Activated naive CD8-positive, alpha-beta T cell treated with anti-CD3 and anti-CD28 coated beads, Interleukin-2, amount 50 U/mL, for 24 hours (primary cell): ENCODE results near the gene AFAP1.

Source experiments
- ATAC-seq: fragments of 150-1000 bp; cut with Tn5 transposase; one replicate; pipeline ENCODE4 v1.10.0; 2021
- DNase-seq: peaks from one replicate; pipeline ENCODE4 v3.0.0; 2021
- H3K27ac Mint-ChIP-seq: one replicate; pipeline ENCODE4 v1.8.0; 2021; ENCODE audit warnings: mild to moderate bottlenecking, mixed read lengths
- H3K27me3 Mint-ChIP-seq: one replicate; pipeline ENCODE4 v1.8.0; 2021; ENCODE audit warnings: mixed read lengths
- H3K36me3 Mint-ChIP-seq: one replicate; pipeline ENCODE4 v1.8.0; 2021; ENCODE audit warnings: low read depth, mixed read lengths
- H3K4me1 Mint-ChIP-seq: one replicate; pipeline ENCODE4 v1.8.0; 2021; ENCODE audit warnings: mixed read lengths
- H3K4me3 Mint-ChIP-seq: one replicate; pipeline ENCODE4 v1.8.0; 2021; ENCODE audit warnings: mild to moderate bottlenecking, moderate library complexity, mixed read lengths
- H3K9me3 Mint-ChIP-seq: one replicate; pipeline ENCODE4 v1.8.0; 2021; ENCODE audit warnings: mixed read lengths

Gene AFAP1

GRCh38 chr4:7786040-7786439 lies 153.6 kb downstream of the AFAP1 start:
- DNase-seq: no peak
- H3K27ac Mint-ChIP-seq: no peak overlapping the region
- ATAC-seq: no peak
- no peaks in the 10 kb centered on the region for H3K9me3 Mint-ChIP-seq
- H3K27me3 Mint-ChIP-seq: no peaks in the 10 kb centered on the region
- H3K4me3 Mint-ChIP-seq: no peak overlapping the region
- H3K36me3 Mint-ChIP-seq: no peaks in the 10 kb centered on the region
- peaks cover 20% of the 10 kb centered on the region for H3K4me1 Mint-ChIP-seq

- no peaks in the 10 kb centered on the region for H3K9me3 Mint-ChIP-seq
- H3K4me3 Mint-ChIP-seq: no peak overlapping the region
- peaks cover 26% of the 10 kb centered on the region for H3K4me1 Mint-ChIP-seq
- no peaks in the 10 kb centered on the region for H3K36me3 Mint-ChIP-seq
- H3K27me3 Mint-ChIP-seq: no peaks in the 10 kb centered on the region
- H3K27ac Mint-ChIP-seq: peak overlapping the region; percentile 23
- ATAC-seq: no peak
- no peak for DNase-seq
Measured at GRCh38 chr4:7785017-7785416, 154.6 kb downstream of the AFAP1 start.

GRCh38 chr4:7784131-7784870 lies 155.4 kb downstream of the AFAP1 start:
- H3K4me3 Mint-ChIP-seq: no peak overlapping the region
- H3K4me1 Mint-ChIP-seq: peaks cover 32% of the 10 kb centered on the region
- no peak for ATAC-seq
- DNase-seq: no peak
- H3K27me3 Mint-ChIP-seq: no peaks in the 10 kb centered on the region
- peak overlapping the region; percentile 23 for H3K27ac Mint-ChIP-seq
- no peaks in the 10 kb centered on the region for H3K9me3 Mint-ChIP-seq
- H3K36me3 Mint-ChIP-seq: peaks cover 3% of the 10 kb centered on the region

GRCh38 chr4:7783541-7783940 lies 156.1 kb downstream of the AFAP1 start:
- Mint-ChIP-seq H3K4me1 (peaks cover 37% of the 10 kb centered on the region), H3K27ac (no peak overlapping the region), H3K4me3 (no peak overlapping the region), H3K9me3 (no peaks in the 10 kb centered on the region), H3K36me3 (peaks cover 3% of the 10 kb centered on the region), H3K27me3 (no peaks in the 10 kb centered on the region)
- ATAC-seq (no peak), DNase-seq (no peak)

GRCh38 chr4:7782783-7783182 lies 156.9 kb downstream of the AFAP1 start:
- no peak for ATAC-seq
- DNase-seq: no peak
- Mint-ChIP-seq H3K36me3 (peaks cover 3% of the 10 kb centered on the region), H3K4me3 (no peak overlapping the region), H3K4me1 (peaks cover 37% of the 10 kb centered on the region), H3K9me3 (no peaks in the 10 kb centered on the region), H3K27ac (no peak overlapping the region), H3K27me3 (no peaks in the 10 kb centered on the region)

GRCh38 chr4:7781993-7782392 lies 157.7 kb downstream of the AFAP1 start:
- Mint-ChIP-seq H3K27me3 (no peaks in the 10 kb centered on the region), H3K27ac (peak overlapping the region; percentile 41), H3K36me3 (peaks cover 3% of the 10 kb centered on the region), H3K4me1 (peaks cover 37% of the 10 kb centered on the region), H3K4me3 (no peak overlapping the region), H3K9me3 (no peaks in the 10 kb centered on the region)
- no peak for ATAC-seq
- DNase-seq: no peak

- H3K27ac Mint-ChIP-seq: peak overlapping the region; percentile 77
- H3K4me1 Mint-ChIP-seq: peaks cover 37% of the 10 kb centered on the region
Measured at GRCh38 chr4:7781366-7781765, 158.3 kb downstream of the AFAP1 start.

GRCh38 chr4:7780751-7781348 lies 158.8 kb downstream of the AFAP1 start:
- Mint-ChIP-seq H3K4me1 (peaks cover 37% of the 10 kb centered on the region), H3K36me3 (peaks cover 3% of the 10 kb centered on the region), H3K4me3 (no peak overlapping the region), H3K27ac (peak overlapping the region; percentile 77), H3K27me3 (no peaks in the 10 kb centered on the region), H3K9me3 (no peaks in the 10 kb centered on the region)
- ATAC-seq (peak; percentile 50), DNase-seq (no peak)

More at GRCh38 chr4:7781366-7781765, 158.3 kb downstream of the AFAP1 start:
- Mint-ChIP-seq H3K9me3 (no peaks in the 10 kb centered on the region), H3K27me3 (no peaks in the 10 kb centered on the region), H3K36me3 (peaks cover 3% of the 10 kb centered on the region), H3K4me3 (no peak overlapping the region)
- no peak for DNase-seq
- ATAC-seq: peak; percentile 39

GRCh38 chr4:7779432-7779768 lies 160.3 kb downstream of the AFAP1 start:
- DNase-seq (no peak), ATAC-seq (no peak)
- Mint-ChIP-seq H3K4me3 (no peak overlapping the region), H3K27ac (peak overlapping the region; percentile 23), H3K27me3 (no peaks in the 10 kb centered on the region), H3K4me1 (peaks cover 34% of the 10 kb centered on the region), H3K36me3 (peaks cover 3% of the 10 kb centered on the region), H3K9me3 (no peaks in the 10 kb centered on the region)

- H3K9me3 Mint-ChIP-seq: no peaks in the 10 kb centered on the region
- no peak for DNase-seq
- H3K4me3 Mint-ChIP-seq: no peak overlapping the region
- peaks cover 3% of the 10 kb centered on the region for H3K36me3 Mint-ChIP-seq
- H3K27ac Mint-ChIP-seq: no peak overlapping the region
- ATAC-seq: no peak
- peaks cover 34% of the 10 kb centered on the region for H3K4me1 Mint-ChIP-seq
- H3K27me3 Mint-ChIP-seq: no peaks in the 10 kb centered on the region
Measured at GRCh38 chr4:7778510-7779431, 160.9 kb downstream of the AFAP1 start.

- Mint-ChIP-seq H3K4me3 (no peak overlapping the region), H3K9me3 (no peaks in the 10 kb centered on the region), H3K4me1 (peaks cover 34% of the 10 kb centered on the region)
Measured at GRCh38 chr4:7777871-7778509, 161.7 kb downstream of the AFAP1 start.

GRCh38 chr4:7777017-7777710 lies 162.5 kb downstream of the AFAP1 start:
- DNase-seq (no peak), ATAC-seq (no peak)
- Mint-ChIP-seq H3K36me3 (peaks cover 3% of the 10 kb centered on the region), H3K27ac (no peak overlapping the region), H3K9me3 (no peaks in the 10 kb centered on the region), H3K4me1 (peaks cover 27% of the 10 kb centered on the region), H3K27me3 (no peaks in the 10 kb centered on the region), H3K4me3 (no peak overlapping the region)

More at GRCh38 chr4:7777871-7778509, 161.7 kb downstream of the AFAP1 start:
- Mint-ChIP-seq H3K36me3 (peaks cover 3% of the 10 kb centered on the region), H3K27me3 (no peaks in the 10 kb centered on the region), H3K27ac (no peak overlapping the region)
- ATAC-seq (no peak), DNase-seq (no peak)

GRCh38 chr4:7775396-7775795 lies 164.3 kb downstream of the AFAP1 start:
- Mint-ChIP-seq H3K27me3 (no peaks in the 10 kb centered on the region), H3K4me1 (peaks cover 23% of the 10 kb centered on the region), H3K4me3 (no peak overlapping the region), H3K36me3 (peaks cover 5% of the 10 kb centered on the region), H3K9me3 (no peaks in the 10 kb centered on the region), H3K27ac (no peak overlapping the region)
- ATAC-seq (no peak), DNase-seq (no peak)
